ENCODE results near the gene CLDN34. TPM values are rescaled to one million over a fixed set of nuclear protein-coding genes. Genes with fewer than 3 reads are reported as not detected.

Gene CLDN34, protein sequence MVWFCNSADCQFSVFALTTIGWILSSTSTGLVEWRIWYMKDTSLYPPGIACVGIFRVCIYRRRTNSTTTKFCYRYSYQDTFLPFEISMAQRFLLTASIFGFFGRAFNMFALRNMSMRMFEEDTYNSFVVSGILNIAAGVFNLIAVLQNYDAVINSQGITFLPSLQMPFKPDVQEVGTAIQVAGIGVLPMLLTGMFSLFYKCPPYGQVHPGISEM
- under 1 TPM in 1 of 3 donors, not detected in 2; 0.17 TPM for polyA plus RNA-seq (ENCODE audit: insufficient read length in 3 of 3)
- long read RNA-seq, donor 1, result 0 reads
- long read RNA-seq, donor 2, result 0 reads
- long read RNA-seq, donor 3, result 0 reads
- long read RNA-seq, donor 4, result 0 reads
- long read RNA-seq, donor 5, partial matches to known transcripts, result 0 of 1 reads
- long read RNA-seq, donor 5, other reads (novel, unspliced or antisense), result 0 of 1 reads
- long read RNA-seq, donor 6, result 0 reads
- long read RNA-seq, donor 7, result 0 reads
- long read RNA-seq, donor 8, result 0 reads
- long read RNA-seq, donor 9, result 0 reads
- long read RNA-seq, donor 10, result 0 reads
- long read RNA-seq, donor 11, result 0 reads
- long read RNA-seq, donor 12, result 0 reads
- long read RNA-seq, donor 13, result 0 reads
- long read RNA-seq, donor 14, partial matches to known transcripts, result 0 of 1 reads
- long read RNA-seq, donor 14, other reads (novel, unspliced or antisense), result 0 of 1 reads
- long read RNA-seq, donor 15, result 0 reads
- long read RNA-seq, donor 16, result 0 reads

DNA sequence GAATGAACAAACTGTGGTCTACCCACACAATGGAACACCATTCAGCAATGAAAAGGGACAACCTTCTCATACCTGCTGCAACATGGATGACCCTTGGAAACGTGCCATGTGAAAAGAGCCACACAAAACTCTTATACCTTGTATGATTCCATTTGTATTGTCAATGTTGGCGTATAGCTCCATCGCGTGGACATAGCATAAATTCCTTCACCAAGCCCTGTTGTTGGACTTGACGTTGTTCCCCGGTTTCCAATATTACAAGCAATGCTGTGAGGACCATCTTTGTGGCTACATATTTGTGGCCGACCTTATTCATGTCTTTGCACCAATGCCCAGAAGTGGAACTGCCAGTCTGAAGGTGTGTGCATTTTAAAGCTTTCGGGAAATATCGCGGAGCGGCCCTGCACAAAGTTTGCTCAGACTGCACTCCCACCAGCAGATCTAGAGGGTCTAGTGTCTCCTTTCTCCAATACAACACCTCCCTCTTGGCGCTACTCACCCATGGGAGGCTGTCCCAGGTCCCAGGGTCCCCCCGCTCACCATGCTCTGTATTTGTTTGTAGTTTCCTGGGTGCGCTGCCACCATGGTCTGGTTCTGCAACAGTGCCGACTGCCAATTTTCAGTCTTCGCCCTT, at the start of gene CLDN34:
TSS of gene CLDN34 (plus strand) at position 584 of the 634 bp plus-strand sequence. CDS start at position 584, 0 bp downstream.
- no peak for DNase-seq

DNA sequence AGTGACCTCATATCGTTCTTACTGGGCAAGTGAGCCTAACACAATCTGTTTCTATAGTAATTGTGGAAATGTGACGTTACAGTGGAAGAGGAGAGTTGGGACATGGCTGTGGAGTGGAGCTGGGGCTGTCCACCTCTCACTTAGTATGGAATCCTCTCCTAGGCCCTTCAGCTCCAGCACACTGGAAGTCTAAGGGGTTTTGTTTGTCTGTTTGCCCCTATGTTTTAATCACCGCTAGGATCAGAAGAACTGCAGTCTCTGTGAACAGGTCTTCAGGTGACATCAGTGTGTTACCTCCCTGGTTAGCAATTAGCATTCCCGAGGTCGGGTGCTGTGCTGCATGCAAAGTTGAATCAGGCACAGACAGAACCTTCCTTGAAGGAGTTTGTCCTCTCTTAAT, 49.3 kb upstream of the CLDN34 start:
- DNase-seq, result no peak

- no peak for DNase-seq
Observed at GRCh38 chrX:9919632-9920172, 47.5 kb upstream of the CLDN34 start.

- no peak for DNase-seq
Observed at GRCh38 chrX:9921407-9921806, 45.8 kb upstream of the CLDN34 start.

GRCh38 chrX:9923357-9923756, 43.8 kb upstream of the CLDN34 start:
- no peak for DNase-seq

DNA sequence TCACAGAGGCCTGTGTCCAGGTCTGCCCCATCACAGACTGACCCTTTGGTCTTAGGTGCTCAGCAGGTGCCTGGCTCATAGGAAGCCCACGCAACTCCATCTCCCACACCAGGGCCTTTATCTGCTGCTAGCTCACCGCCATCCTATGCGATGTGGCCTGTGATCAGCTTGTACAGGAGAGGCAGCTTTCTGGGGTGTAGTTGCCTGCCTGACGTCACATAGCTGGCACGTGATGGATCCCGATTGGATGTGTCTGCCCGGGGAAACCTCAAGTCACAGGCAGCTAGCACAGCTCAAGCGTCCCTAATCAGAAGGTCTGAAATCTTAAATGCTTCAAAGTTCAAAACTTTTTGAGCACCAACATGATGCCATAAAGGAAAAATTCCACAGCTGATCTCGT, 41.2 kb upstream of the CLDN34 start:
- no peak for DNase-seq

GRCh38 chrX:9927698-9928482, 39.3 kb upstream of the CLDN34 start:
- DNase-seq, result no peak

DNA sequence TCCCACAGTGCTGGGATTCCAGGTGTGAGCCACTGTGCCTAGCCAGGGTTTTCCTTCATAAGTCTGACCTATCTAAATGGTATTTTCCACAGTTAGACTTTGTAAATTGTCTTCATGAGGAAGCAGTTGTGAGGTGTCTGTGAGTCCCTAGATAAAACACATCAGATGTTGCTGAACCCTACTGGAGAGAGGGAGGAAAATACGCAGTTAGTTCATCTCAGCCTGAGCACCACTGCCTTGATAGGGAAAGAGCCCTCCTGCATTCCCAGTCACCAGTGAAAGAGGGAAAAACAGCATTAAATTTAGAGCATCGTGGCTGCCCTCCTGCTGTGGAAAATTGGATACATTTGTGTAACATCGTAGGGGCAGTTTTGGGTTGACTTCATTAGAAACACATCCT, 31.7 kb upstream of the CLDN34 start:
- no peak for DNase-seq

DNA sequence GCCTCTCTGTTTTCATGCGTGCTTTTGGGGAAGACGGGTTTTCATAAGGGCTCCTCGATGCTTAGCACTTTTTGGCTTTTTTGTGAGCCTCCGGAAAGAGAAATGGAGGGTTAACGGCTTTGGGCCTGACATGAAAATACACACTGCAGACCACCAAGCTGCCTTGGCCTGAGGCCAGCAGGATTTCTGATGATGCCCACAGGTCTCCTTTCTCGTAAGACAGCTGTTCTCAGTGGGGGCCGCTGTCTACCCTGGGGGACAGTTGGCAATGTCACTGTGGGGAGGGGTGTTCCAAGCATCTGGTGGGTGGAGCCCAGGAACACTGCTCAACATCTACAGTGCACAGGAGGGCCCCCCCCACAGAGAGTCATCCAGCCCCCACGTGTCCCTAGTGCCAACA, 29.4 kb upstream of the CLDN34 start:
- DNase-seq, result no peak

DNA sequence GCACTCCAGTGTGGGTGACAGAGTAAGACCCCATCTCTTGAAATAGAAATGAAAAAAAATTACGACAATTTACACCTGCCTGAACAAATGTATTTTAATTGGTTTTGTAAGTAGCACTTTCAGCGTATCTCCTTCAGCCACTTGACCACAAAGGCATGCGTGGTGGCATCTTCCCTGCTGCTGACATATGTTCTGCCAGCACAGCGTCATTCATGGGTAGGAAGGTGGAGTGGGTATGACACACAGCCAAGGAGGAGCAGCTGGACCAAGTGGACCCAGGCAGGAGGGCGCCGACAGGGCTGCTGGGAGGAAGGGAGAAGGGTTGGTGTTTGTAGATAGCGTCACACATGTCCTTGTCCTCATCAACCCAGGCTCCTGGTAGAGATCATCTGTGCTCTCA, 28.6 kb upstream of the CLDN34 start:
- DNase-seq, result no peak

- no peak for DNase-seq
Observed at GRCh38 chrX:9940421-9940820, 26.7 kb upstream of the CLDN34 start.

DNA sequence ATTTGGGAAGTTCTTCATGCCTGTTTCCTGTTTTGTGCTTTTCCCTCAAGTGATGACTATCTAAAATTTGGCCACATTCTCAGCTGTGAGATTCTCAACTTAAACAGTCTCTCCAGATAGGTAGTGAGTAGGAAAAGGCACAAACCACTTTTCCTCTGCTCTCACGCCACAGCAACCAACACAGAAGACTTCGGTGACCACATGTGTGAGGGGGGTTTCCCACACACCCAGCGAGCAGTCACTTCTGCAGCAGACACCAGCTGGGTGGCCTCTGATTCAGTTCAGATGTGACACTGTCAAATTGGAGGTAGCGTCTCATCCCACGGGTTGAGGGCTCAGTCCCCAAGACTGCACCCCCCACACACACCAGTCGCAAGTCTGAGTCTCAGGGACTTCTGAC, 25.1 kb upstream of the CLDN34 start:
- no peak for DNase-seq

GRCh38 chrX:9943420-9943819, 23.7 kb upstream of the CLDN34 start:
- no peak for DNase-seq

DNA sequence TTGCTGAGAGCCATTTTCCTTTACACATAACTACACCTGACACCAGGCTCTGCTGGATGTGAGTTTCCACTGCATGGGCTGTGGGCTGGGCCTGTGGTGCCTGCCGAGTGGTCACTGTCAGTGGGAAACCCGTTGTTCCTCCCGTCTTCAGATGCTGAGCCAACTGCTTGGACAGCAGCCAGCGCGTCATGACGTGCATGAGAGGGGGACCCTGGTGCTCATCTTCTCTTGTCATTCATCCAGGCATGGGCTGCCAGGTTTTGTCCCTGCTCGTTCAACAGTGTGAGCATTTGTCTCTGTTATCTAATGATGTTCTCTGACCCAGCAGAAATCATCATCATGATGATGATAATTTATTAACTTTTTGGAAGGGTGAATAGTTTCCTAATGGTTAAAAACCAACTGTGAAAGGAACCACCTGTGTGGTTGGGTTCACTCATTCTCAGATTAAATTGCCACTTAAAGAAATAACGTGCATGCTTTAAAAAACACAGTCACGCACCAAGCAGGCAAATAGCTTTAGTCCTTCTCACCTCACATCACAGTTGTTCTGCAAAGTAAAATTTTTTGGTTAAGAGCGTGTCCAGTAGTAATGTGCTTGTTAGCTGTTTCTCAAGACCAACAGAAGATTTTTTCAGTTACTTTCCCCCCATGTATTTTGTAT, 19.9 kb upstream of the CLDN34 start:
- DNase-seq, result no peak

DNA sequence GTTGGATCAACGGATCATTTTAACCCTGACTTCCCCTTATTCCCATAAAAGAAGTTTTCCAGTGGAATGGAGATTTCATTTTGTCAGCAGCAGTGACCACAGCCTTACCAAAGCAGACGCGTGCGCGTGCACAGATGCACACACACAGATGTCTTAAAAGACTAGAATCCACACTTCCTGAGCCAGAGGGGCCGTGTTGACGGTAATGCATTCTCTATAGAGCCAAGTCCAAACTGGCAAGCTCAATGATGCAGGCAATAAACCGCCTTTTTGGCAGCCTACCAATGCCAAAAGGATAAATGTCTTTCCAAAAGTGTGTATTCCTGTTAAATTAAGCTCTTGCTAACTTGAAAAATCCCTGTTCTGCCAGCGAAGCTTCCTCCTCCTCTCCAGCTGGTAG, 18.8 kb upstream of the CLDN34 start:
- no peak for DNase-seq

DNA sequence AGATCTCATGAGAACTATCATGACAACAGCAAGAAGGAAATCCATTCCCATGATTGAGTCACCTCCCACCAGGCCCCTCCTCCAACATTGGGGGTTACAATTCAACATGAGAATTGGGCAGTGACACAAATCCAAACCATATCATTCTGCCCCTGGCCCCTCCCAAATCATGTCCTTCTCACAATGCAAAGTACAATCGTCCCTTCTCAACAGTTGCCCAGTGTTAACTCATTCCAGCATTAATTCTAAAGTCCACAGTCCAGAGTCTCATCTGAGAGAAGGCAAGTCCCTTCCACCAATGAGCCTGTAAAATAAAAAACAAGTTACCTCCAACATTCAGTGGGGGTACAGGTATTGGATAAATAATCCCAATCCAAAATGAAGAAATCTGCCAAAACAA, 14.9 kb upstream of the CLDN34 start:
- DNase-seq, result no peak

GRCh38 chrX:9953396-9953795, 13.8 kb upstream of the CLDN34 start:
- no peak for DNase-seq

GRCh38 chrX:9955506-9955905, 11.7 kb upstream of the CLDN34 start:
- no peak for DNase-seq

GRCh38 chrX:9957743-9958142, 9.4 kb upstream of the CLDN34 start:
- no peak for DNase-seq

DNA sequence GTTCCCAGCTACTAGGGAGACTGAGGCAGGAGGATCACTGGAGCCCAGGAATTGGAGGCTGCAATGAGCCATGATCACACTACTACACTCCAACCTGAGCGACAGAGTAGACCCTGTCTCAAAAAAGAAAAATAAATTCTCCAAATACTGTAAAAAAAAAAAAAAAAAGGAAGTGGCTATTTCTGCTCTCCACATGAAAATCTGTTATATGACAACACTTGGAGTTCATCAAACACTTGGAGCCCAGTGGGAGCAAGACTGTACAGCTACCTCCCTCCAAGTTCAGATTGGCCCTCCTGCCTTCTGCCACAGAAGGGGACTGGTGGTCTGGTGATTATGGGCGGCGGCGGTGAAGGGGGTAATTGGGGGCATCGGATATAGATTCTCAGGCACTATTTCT, 9.0 kb upstream of the CLDN34 start:
- DNase-seq, result no peak

DNA sequence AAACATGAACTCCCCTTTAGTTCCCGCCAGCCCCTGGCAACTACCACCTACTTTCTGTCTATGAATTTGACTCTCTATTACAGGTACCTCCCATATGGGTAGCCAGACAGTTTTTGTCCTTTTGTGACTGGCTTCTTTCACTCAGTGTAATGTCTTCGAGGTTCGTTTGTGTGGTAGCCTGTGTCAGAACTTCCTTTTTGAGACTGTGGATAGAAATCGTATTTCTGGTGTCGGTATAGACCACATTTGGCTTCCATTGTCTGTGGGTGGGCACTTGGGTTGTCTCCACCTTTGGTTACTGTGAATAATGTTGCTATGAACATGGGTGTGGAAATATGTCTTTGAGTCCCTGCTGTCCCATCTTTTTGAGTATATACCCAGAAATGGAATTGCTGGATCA, 5.4 kb upstream of the CLDN34 start:
- DNase-seq, result no peak
